NCI-H345 treated with DMSO at 0.1 percent for 48 hours (cell line): ENCODE results near the gene RABAC1.

Experiments
- DNase-seq: peaks from one replicate; lab custom pipeline; 2025; ENCODE audit not compliant: unreplicated experiment; lab: John Stamatoyannopoulos, UW

The RABAC1 gene

GRCh38 chr19:41990028-41990427, 30.9 kb upstream of the RABAC1 start:
- DNase-seq: no peak

GRCh38 chr19:41988947-41989346, 29.8 kb upstream of the RABAC1 start:
- DNase-seq: no peak

GRCh38 chr19:41987141-41987860, 28.2 kb upstream of the RABAC1 start:
- no peak for DNase-seq

- no peak for DNase-seq
Observed at GRCh38 chr19:41984961-41985360, 25.8 kb upstream of the RABAC1 start.

GRCh38 chr19:41981724-41982123, 22.6 kb upstream of the RABAC1 start:
- DNase-seq: no peak

- no peak for DNase-seq
Observed at GRCh38 chr19:41978470-41978869, 19.3 kb upstream of the RABAC1 start.

GRCh38 chr19:41977916-41978315, 18.8 kb upstream of the RABAC1 start:
- DNase-seq: no peak

- DNase-seq: no peak
Observed at GRCh38 chr19:41974652-41975051, 15.5 kb upstream of the RABAC1 start.

GRCh38 chr19:41971363-41971762, 12.2 kb upstream of the RABAC1 start:
- no peak for DNase-seq

- no peak for DNase-seq
Observed at GRCh38 chr19:41969772-41970458, 10.8 kb upstream of the RABAC1 start.

- no peak for DNase-seq
Observed at GRCh38 chr19:41968751-41969595, 9.9 kb upstream of the RABAC1 start.

- DNase-seq: no peak
Observed at GRCh38 chr19:41967054-41967783, 8.1 kb upstream of the RABAC1 start.

- no peak for DNase-seq
Observed at GRCh38 chr19:41965106-41965505, 6.0 kb upstream of the RABAC1 start.

- DNase-seq: no peak
Observed at GRCh38 chr19:41960973-41961372, 1.9 kb upstream of the RABAC1 start.

GRCh38 chr19:41958367-41959055, 610 bp downstream of the RABAC1 start:
- peak; percentile 28 for DNase-seq

GRCh38 chr19:41957838-41958366, 1.2 kb downstream of the RABAC1 start:
- DNase-seq: no peak

GRCh38 chr19:41957161-41957837, 1.8 kb downstream of the RABAC1 start:
- no peak for DNase-seq

- no peak for DNase-seq
Observed at GRCh38 chr19:41956621-41957020, 2.5 kb downstream of the RABAC1 start.

- no peak for DNase-seq
Observed at GRCh38 chr19:41955521-41955920, 3.6 kb downstream of the RABAC1 start.

GRCh38 chr19:41951686-41952172, 7.4 kb downstream of the RABAC1 start:
- DNase-seq: no peak
